SK-N-SH (cell line): ENCODE results near the gene SETD7. TPM values are rescaled to one million over a fixed set of nuclear protein-coding genes. Genes with fewer than 3 reads are reported as not detected.

Source experiments
- CTCF ChIA-PET: fragments of 300-600, 350-600 bp; formaldehyde crosslinking; extraction: SDS; loops from one replicate; lab custom pipeline; 2021; lab: Yijun Ruan, JAX
- POLR2A ChIA-PET: fragments of 350-600 bp; sonication (Branson Sonifier 250); formaldehyde crosslinking; extraction: SDS; loops from one replicate; lab custom pipeline; 2020; ENCODE audit warnings: antibody characterized with exemption, inconsistent platforms; lab: Yijun Ruan, JAX
- DNase-seq: peaks from one replicate; pipeline ENCODE4 v3.0.0; 2012
- H2AFZ ChIP-seq: fragments of 200-600 bp; sonication (generic); 2 replicates; pipeline ENCODE4 v1.8.1; 2016; ENCODE audit warnings: antibody characterized with exemption, mild to moderate bottlenecking, low read depth
- H3F3A ChIP-seq: fragments of 200-600 bp; sonication (generic); replicated peaks from 2 replicates; pipeline ENCODE3; 2016; ENCODE audit warnings: antibody characterized with exemption, mild to moderate bottlenecking; ENCODE audit not compliant: insufficient read depth
- H3K27ac ChIP-seq, 2 experiments: fragments of 200-500 bp in 1 of 2; fragments of 200-600 bp in 1 of 2; sonication (Bioruptor generic) in 1 of 2; sonication (generic), shearing (Covaris generic) in 1 of 2; 2 replicates each; pipeline versions ENCODE4 v1.5.1 to v1.6.1; 2014 to 2016; ENCODE audit warnings: low read depth in 2 of 2, inconsistent platforms in 1 of 2, low read length in 1 of 2, mild to moderate bottlenecking in 1 of 2, mixed read lengths in 1 of 2
- H3K27me3 ChIP-seq: fragments of 200-600 bp; sonication (generic), shearing (Covaris generic); 2 replicates; pipeline ENCODE4 v1.6.1; 2016; ENCODE audit warnings: mixed run types; ENCODE audit not compliant: insufficient read depth
- H3K36me3 ChIP-seq, 2 experiments: fragments of 200-500 bp in 1 of 2; fragments of 200-600 bp in 1 of 2; sonication (Bioruptor generic) in 1 of 2; sonication (generic) in 1 of 2; replicated peaks in 1 of 2; 2 replicates each; pipeline versions ENCODE3 to v1.5.1; 2014 to 2016; ENCODE audit warnings: low read length in 1 of 2, mild to moderate bottlenecking in 1 of 2; ENCODE audit not compliant: insufficient read depth in 2 of 2, control insufficient read depth in 1 of 2
- H3K4me1 ChIP-seq, 2 experiments: fragments of 200-500 bp in 1 of 2; fragments of 200-600 bp in 1 of 2; sonication (Bioruptor generic) in 1 of 2; sonication (generic), shearing (Covaris generic) in 1 of 2; 2 replicates each; pipeline versions ENCODE4 v1.5.1 to v1.6.1; 2014 to 2016; ENCODE audit warnings: low read depth in 1 of 2, low read length in 1 of 2, mixed run types in 1 of 2; ENCODE audit not compliant: insufficient read depth in 2 of 2, control insufficient read depth in 1 of 2
- H3K4me2 ChIP-seq: fragments of 200-600 bp; sonication (generic), shearing (Covaris generic); 2 replicates; pipeline ENCODE4 v1.6.1; 2017; ENCODE audit warnings: mixed run types
- H3K4me3 ChIP-seq, 2 experiments: fragments of 200-500 bp in 1 of 2; fragments of 200-600 bp in 1 of 2; sonication (Bioruptor generic) in 1 of 2; sonication (generic), shearing (Covaris generic) in 1 of 2; 2 replicates each; pipeline versions ENCODE4 v1.5.1 to v1.8.1; 2014 to 2016; ENCODE audit warnings: low read depth in 2 of 2, inconsistent platforms in 1 of 2, low read length in 1 of 2, mild to moderate bottlenecking in 1 of 2, mixed read lengths in 1 of 2, moderate library complexity in 1 of 2
- H3K79me2 ChIP-seq: fragments of 200-600 bp; sonication (generic); 2 replicates; pipeline ENCODE4 v1.8.1; 2017; ENCODE audit warnings: mild to moderate bottlenecking; ENCODE audit not compliant: insufficient read depth
- H3K9ac ChIP-seq: fragments of 200-600 bp; sonication (generic); 2 replicates; pipeline ENCODE4 v1.6.1; 2017; ENCODE audit warnings: mixed run types
- H3K9me2 ChIP-seq: fragments of 200-600 bp; sonication (generic); 2 replicates; pipeline ENCODE4 v1.6.1; 2017; ENCODE audit warnings: mixed run types
- H3K9me3 ChIP-seq: fragments of 200-600 bp; sonication (generic); 2 replicates; pipeline ENCODE4 v1.6.1; 2017; ENCODE audit warnings: mixed run types, mild to moderate bottlenecking, moderate library complexity
- H4K20me1 ChIP-seq: fragments of 200-600 bp; sonication (generic); 2 replicates; pipeline ENCODE4 v1.6.1; 2017; ENCODE audit warnings: mild to moderate bottlenecking, mixed run types; ENCODE audit not compliant: insufficient read depth
- CHD2 ChIP-seq: fragments of 150-350 bp; IDR thresholded peaks from 2 replicates; pipeline ENCODE4 v1.6.1; 2018; ENCODE audit warnings: low read length; ENCODE audit not compliant: partially characterized antibody
- ELF1 ChIP-seq: IDR thresholded peaks from 2 replicates; pipeline ENCODE4 v1.4.0; 2012
- EZH2phosphoT487 ChIP-seq: fragments of 200-600 bp; sonication (generic); IDR thresholded peaks from 2 replicates; pipeline ENCODE4 v1.6.1; 2017; ENCODE audit warnings: low read depth, mixed run types, mild to moderate bottlenecking, antibody characterized with exemption, moderate library complexity, borderline replicate concordance
- FOSL2 ChIP-seq: IDR thresholded peaks from 2 replicates; pipeline ENCODE4 v1.4.0; 2012; ENCODE audit warnings: low read depth, mild to moderate bottlenecking, moderate library complexity, borderline replicate concordance
- FOXJ3 ChIP-seq: sonication (generic); formaldehyde crosslinking; IDR thresholded peaks from 2 replicates; pipeline ENCODE4 v1.5.1; 2020; ENCODE audit warnings: mild to moderate bottlenecking, missing genetic modification reagents
- GABPA ChIP-seq: IDR thresholded peaks from 2 replicates; pipeline ENCODE4 v1.4.0; 2012; ENCODE audit warnings: low read depth, mild to moderate bottlenecking
- GATA2 ChIP-seq: sonication (generic); formaldehyde crosslinking; IDR thresholded peaks from 2 replicates; pipeline ENCODE4 v1.5.0; 2020; ENCODE audit warnings: mild to moderate bottlenecking, missing genetic modification reagents
- IRF3 ChIP-seq: fragments of 150-350 bp; IDR thresholded peaks from 2 replicates; pipeline ENCODE4 v1.6.1; 2016; ENCODE audit warnings: mild to moderate bottlenecking, low read depth, low read length
- NFIC ChIP-seq: IDR thresholded peaks from 2 replicates; pipeline ENCODE4 v1.4.0; 2012; ENCODE audit warnings: borderline replicate concordance
- NRF1 ChIP-seq: IDR thresholded peaks from 2 replicates; pipeline ENCODE4 v1.6.1; 2012; ENCODE audit warnings: low read depth, mild to moderate bottlenecking, low read length
- REST ChIP-seq: IDR thresholded peaks from 2 replicates; pipeline ENCODE4 v1.6.1; 2012; ENCODE audit warnings: mild to moderate bottlenecking, low read depth, low read length, moderate library complexity
- RFX5 ChIP-seq: IDR thresholded peaks from 2 replicates; pipeline ENCODE4 v1.6.1; 2012; ENCODE audit warnings: mild to moderate bottlenecking, improper control_type of control experiment, low read length
- SMC3 ChIP-seq: IDR thresholded peaks from 2 replicates; pipeline ENCODE4 v1.6.1; 2012; ENCODE audit warnings: low read depth, low read length, improper control_type of control experiment
- TAF1 ChIP-seq: IDR thresholded peaks from 2 replicates; pipeline ENCODE4 v1.6.1; 2012; ENCODE audit warnings: low read depth, mild to moderate bottlenecking, low read length, moderate library complexity, borderline replicate concordance
- TEAD4 ChIP-seq: IDR thresholded peaks from 2 replicates; pipeline ENCODE4 v1.4.0; 2012; ENCODE audit warnings: mild to moderate bottlenecking, borderline replicate concordance; ENCODE audit not compliant: insufficient read depth
- USF2 ChIP-seq: fragments of 150-350 bp; IDR thresholded peaks from 2 replicates; pipeline ENCODE4 v1.6.1; 2017; ENCODE audit warnings: antibody characterized with exemption, low read length, low read depth, borderline replicate concordance
- WGBS: methylation state at CpG from one replicate; pipeline ENCODE4 v1.1.6; 2017; ENCODE audit warnings: low lambda C conversion rate; 5-methylcytosine and 5-hydroxymethylcytosine counted together
- polyA plus RNA-seq, 3 experiments: library from polyadenylated mRNA; depleted of rRNA; stranded (reverse); fragments of >200 nt; gene quantifications; 2 replicates each; pipeline ENCODE4 v1.2.3, GENCODE V29; 2012
- TF ChIP-seq, protein P1 (sequence below): IDR thresholded peaks from 2 replicates; pipeline ENCODE4 v1.4.0; 2012; ENCODE audit warnings: low read depth, borderline replicate concordance
- TF ChIP-seq, protein P2 (sequence below): fragments of 200-600 bp; sonication (generic); IDR thresholded peaks from 2 replicates; pipeline ENCODE4 v1.6.1; 2017; ENCODE audit warnings: antibody characterized with exemption, mild to moderate bottlenecking, moderate library complexity

Gene SETD7
- polyA plus RNA-seq, 1 of the 3 experiments (the other 2 are of a cell fraction) = 5.0 TPM

DNA sequence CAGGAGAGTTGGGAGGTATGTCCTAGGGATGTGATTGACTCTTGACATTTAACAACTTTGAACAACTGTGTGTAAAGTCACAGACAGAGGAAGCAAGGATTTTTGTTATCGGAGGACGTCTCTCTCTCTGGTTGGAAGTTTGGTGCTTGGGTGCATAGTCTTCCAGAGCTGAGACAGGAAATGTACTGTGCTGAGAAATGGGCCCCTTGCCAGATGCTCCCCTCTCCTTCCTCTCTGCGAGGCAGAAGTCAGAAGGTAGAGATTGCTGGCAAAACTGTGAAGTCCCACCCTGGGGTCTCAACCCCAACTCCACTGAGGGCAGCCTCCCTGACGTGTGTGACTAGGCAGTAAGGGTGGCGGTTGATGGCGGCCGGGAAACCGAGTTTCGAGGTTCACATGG, 49.2 kb downstream of the SETD7 start:
- no peak for DNase-seq
- no peaks in the 10 kb centered on the region for H4K20me1 ChIP-seq
- no peaks in the 10 kb centered on the region for H3K9me3 ChIP-seq
- no peaks in the 10 kb centered on the region for H3K79me2 ChIP-seq
- no peak overlapping the region for H3K9ac ChIP-seq
- no peaks in the 10 kb centered on the region for H3K9me2 ChIP-seq
- CTCF ChIA-PET = interaction anchor here (1.0 kb wide), 1 partner anchor 9 kb away, joined by 3 read pairs; no protein-coding TSS in a partner anchor
- H2AFZ ChIP-seq = no peak overlapping the region
- H3K36me3 ChIP-seq = peaks cover 12 to 23% of the 10 kb centered on the region in 2 experiments
- H3K27ac ChIP-seq = no peak overlapping the region
- H3K4me2 ChIP-seq = no peak overlapping the region
- H3K4me3 ChIP-seq = no peak overlapping the region
- WGBS = 100% methylated on average over 5 of the region's 9 CpGs
- no peak for TF ChIP-seq GABPA
- TF ChIP-seq NFIC = no peak
- no peak for TF ChIP-seq GATA2 (CRISPR knock-in tag)
- no peaks in the 10 kb centered on the region for H3K27me3 ChIP-seq
- H3K4me1 ChIP-seq = peaks cover 0 to 5% of the 10 kb centered on the region in 2 experiments; a peak in 1 of 4 replicates
- POLR2A ChIA-PET = no interaction called here
- peaks cover 4% of the 10 kb centered on the region for H3F3A ChIP-seq

DNA sequence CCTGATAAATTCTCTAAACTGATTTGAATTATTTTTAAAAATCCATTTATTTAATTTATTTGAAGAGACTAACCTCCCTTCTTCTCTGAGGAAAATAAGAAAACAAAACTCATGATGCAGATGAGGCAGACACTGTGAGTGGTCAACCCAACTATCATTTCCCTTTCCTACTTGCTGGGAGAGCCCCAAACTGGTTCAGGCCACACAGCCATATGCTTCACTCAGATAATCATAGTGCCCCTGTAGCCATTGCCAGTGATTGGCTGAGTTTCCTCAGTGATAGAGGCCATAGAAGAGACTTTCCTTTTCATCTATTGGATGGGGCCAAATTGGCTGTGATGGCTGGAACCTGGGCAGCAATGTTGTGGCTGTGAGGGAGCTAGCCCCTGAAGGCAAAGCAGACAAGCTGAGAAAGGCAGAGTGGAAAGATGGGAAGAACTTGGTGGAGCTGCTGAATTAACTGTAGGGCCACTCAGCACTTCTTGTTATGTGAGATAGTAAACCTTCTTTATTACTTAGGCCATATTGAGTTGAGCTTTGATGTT, 52.3 kb downstream of the SETD7 start:
- no peak overlapping the region for H2AFZ ChIP-seq
- H4K20me1 ChIP-seq = no peaks in the 10 kb centered on the region
- H3K9ac ChIP-seq = no peak overlapping the region
- no peak overlapping the region for H3K4me2 ChIP-seq
- H3K4me1 ChIP-seq = no peaks in the 10 kb centered on the region
- no peak overlapping the region for H3K27ac ChIP-seq
- H3F3A ChIP-seq = no peaks in the 10 kb centered on the region
- no peak overlapping the region for H3K4me3 ChIP-seq
- H3K9me3 ChIP-seq = no peaks in the 10 kb centered on the region
- CTCF ChIA-PET = interaction anchor here (1.0 kb wide), 1 partner anchor 25 kb away, joined by 3 read pairs; no protein-coding TSS in a partner anchor
- no peaks in the 10 kb centered on the region for H3K79me2 ChIP-seq
- H3K27me3 ChIP-seq = no peaks in the 10 kb centered on the region
- peaks cover 3 to 8% of the 10 kb centered on the region in 2 experiments for H3K36me3 ChIP-seq
- H3K9me2 ChIP-seq = no peaks in the 10 kb centered on the region
- TF ChIP-seq SMC3 (no peak), NRF1 (no peak), NFIC (no peak), REST (no peak), EZH2phosphoT487 (no peak), FOSL2 (no peak), USF2 (no peak), RFX5 (no peak), TAF1 (no peak), TEAD4 (no peak), FOXJ3 (no peak), IRF3 (no peak), ELF1 (no peak), CHD2 (no peak), GATA2 (CRISPR knock-in tag) (no peak)
- TF ChIP-seq, protein P1, sequence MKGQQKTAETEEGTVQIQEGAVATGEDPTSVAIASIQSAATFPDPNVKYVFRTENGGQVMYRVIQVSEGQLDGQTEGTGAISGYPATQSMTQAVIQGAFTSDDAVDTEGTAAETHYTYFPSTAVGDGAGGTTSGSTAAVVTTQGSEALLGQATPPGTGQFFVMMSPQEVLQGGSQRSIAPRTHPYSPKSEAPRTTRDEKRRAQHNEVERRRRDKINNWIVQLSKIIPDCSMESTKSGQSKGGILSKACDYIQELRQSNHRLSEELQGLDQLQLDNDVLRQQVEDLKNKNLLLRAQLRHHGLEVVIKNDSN = no peak
- TF ChIP-seq, protein P2, sequence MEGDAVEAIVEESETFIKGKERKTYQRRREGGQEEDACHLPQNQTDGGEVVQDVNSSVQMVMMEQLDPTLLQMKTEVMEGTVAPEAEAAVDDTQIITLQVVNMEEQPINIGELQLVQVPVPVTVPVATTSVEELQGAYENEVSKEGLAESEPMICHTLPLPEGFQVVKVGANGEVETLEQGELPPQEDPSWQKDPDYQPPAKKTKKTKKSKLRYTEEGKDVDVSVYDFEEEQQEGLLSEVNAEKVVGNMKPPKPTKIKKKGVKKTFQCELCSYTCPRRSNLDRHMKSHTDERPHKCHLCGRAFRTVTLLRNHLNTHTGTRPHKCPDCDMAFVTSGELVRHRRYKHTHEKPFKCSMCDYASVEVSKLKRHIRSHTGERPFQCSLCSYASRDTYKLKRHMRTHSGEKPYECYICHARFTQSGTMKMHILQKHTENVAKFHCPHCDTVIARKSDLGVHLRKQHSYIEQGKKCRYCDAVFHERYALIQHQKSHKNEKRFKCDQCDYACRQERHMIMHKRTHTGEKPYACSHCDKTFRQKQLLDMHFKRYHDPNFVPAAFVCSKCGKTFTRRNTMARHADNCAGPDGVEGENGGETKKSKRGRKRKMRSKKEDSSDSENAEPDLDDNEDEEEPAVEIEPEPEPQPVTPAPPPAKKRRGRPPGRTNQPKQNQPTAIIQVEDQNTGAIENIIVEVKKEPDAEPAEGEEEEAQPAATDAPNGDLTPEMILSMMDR = no peak
- POLR2A ChIA-PET = no interaction called here
- no peak for DNase-seq
